Fibroblast of skin of abdomen (primary cell): ENCODE data around the gene CRACR2B.

ENCODE experiments used
- DNase-seq: peaks from one replicate; pipeline ENCODE4 v3.0.0-alpha.2; 2013

CRACR2B gene

DNA sequence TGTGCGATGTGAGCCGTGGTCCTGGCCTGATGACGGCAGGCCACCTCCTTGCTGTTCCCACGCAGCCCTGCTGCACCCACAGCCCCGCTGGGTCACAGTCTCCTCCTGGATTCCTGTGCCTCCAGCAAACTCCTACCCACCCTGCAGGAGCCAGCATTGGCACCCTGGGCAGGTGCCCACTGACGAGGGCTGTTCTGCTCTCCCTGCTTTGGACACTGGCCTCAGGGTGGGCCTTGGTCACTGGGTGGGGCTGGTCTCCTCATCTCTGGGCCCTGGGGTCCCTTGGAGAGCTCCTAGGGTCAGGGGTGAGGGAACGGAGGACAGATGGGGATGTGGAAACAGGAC is 27.6 kb downstream of the CRACR2B start:
- no peak for DNase-seq

DNA sequence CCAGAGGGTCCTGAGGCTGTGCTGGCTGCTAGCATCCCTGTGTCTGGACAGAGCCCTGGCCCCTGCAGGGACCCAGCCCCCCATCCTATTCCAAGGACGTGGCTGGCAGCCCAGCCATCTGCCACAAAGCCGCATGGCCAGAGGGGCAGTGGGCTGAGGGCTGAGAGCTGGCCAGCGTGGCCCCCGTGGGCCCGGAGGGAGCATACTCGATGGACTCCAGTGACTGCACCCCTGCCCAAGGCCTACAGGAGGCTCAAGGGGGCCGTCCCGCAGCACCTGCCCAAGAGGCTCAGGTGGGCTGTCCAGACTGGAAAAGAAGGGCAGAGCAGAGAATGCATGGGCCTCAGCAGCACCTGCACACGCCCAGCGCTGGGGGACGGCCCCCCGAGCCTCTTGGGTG is 28.1 kb downstream of the CRACR2B start:
- no peak for DNase-seq

DNA sequence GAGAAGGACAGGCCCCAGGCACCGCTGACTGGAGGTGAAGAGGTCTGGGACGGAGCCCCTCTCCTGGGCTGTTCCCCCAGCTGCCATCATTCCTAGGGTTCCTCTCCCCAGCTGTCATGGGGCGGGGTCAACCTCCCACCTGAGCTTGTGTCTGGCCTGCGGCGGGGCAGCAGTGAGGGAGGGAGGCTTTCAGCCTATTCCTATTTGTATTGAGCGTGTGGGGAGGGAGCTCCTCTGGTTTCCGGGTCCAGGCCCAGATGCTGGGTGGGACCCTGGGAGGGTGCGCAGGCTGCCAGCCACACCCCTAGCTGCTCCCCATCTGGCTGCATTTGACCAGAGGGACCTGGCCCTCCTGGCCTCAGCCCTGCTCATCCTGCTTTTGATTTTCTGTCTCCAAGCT is 28.7 kb downstream of the CRACR2B start:
- DNase-seq: no peak

DNA sequence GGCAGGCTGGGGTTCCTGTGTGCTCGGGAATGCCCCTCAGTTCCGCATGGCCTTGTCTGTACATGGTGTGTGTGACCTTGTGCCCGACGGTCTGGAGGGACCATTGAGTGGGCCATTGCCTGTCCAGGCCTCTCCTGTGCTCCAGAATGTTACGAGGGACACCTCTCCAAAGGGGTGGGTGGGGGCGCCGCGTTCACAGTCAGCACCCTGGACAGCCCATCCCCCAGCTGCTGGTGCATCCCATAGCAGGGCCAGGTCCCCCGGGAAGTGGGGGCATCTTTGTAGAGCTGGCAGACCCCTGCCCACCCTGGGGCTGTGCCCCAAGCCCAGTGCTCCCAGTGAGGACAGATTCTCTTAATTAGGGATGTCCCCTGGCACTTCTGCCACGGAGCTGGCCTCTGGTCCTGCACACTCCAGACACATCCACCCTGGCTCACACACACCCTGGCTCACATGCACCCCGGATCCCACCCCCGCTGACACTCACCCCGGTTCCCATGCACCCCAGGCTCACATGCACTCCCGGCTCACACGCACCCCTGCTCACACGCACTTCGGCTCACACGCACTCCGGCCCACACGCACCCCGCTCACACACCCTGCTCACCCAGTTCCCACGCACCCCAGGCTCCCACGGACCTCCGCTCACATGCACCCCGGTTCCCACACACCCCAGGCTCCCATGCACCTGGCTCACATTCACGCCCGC is 30.5 kb downstream of the CRACR2B start:
- no peak for DNase-seq

DNA sequence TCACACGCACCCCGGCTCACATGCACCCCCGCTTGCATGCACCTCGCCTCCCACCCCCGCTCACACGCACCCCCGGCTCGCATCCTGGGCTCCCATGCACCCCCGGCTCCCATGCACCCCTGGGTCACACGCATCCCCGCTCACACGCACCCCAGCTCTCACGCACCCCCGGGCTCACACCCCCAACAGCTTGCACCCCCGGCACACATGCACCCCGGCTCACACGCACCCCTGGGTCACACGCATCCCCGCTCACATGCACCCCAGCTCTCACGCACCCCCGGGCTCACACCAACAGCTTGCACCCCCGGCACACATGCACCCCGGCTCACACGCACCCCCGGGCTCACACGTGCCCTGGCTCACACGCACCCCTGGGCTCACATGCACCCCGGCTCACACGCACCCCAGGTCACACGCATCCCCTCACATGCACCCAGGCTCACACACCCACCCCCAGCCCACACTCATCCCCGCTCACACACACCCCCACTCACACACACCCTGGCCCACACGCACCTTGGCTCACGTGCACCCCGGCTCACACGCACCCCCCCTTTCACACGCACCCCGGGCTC is 31.1 kb downstream of the CRACR2B start:
- no peak for DNase-seq

DNA sequence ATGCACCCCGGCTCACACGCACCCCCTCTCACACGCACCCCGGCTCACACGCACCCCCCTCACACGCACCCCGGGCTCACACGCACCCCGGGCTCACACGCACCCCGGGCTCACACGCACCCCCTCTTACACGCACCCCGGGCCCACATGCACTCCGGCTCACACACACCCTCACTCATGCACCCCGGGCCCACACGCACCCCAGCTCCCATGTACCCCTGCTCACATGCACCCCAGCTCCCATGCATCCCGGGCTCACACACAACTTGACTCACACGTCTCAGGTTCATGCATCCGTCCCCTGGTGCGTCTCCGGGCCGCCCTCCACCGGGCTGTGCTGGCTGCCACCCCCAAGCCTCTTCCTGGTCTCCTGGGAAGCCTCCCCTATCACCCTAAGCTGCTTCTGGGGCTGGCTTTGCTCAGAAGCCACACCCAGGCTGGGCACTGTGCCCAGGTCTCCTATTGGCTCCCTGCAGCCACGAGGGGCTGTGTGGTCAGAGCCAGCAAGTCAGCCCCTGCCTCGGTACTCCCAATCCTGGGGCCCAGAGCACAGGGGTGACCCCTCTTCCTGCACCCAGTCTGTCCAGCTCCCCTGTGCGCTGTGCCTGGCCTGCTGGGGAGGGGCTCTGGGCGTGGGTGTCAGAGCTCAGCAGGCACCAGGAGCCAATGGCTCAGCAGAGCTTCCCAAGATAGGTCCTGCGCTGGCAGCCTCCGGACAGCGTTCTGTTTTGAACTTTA is 31.8 kb downstream of the CRACR2B start:
- peak; percentile 80 for DNase-seq

DNA sequence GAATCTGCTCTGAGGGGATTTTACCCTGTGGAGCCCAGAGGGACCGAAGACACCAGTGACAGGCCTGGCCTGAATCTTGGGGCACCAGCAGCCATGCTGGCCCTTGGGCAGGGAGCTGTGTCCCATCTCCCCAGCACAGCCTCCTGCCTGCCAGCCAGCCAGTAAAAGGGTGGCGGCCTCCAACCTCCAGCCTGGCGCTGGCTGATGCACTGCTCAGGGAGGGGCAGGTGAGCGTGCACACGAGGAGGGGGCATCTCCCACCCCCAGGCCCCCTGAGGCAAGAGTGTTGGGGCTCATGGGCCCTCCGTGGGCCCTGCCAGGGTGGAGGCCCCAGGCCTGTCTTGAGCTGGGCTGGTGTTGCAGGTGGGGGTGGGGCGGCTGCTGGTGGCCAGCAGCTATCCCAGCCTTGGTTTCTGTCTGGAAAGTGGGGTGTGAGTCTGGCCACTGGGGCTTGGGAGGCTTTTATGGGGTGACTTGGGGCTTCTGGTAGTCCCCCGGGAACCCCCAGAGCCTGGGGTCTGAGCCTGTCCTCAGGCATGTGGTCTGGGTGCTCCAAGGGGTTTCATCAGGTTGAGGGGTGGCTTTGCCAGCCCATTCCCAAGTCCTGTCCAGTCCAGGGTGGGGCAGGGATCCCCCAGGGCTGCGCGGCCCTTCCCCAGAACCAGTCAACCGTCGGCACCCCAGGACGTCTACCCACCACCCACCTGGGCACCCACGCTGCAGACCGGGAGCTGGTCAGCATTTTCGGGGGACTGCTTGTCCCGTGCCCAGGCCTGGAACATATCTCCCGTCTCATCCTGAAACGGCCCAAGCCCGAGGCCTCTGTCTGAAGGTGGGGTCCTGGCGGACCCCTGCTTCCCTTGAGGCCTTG is 32.8 kb downstream of the CRACR2B start:
- no peak for DNase-seq

DNA sequence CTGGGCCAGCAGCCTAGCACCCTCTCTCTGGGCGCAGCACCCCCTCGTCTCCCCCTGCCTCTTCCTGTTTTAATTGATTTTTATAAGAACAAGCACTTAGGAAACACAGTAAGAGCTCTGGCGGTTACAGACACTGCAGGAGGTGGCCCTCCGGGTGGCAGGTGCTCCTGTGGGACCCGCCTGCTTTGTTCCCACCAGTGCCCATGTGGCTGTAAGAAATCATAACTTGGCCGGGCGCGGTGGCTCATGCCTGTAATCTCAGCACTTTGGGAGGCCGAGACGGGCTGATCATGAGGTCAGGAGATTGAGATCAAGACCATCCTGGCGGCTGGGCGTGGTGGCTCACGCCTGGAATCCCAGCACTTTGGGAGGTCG is 33.4 kb downstream of the CRACR2B start:
- no peak for DNase-seq

DNA sequence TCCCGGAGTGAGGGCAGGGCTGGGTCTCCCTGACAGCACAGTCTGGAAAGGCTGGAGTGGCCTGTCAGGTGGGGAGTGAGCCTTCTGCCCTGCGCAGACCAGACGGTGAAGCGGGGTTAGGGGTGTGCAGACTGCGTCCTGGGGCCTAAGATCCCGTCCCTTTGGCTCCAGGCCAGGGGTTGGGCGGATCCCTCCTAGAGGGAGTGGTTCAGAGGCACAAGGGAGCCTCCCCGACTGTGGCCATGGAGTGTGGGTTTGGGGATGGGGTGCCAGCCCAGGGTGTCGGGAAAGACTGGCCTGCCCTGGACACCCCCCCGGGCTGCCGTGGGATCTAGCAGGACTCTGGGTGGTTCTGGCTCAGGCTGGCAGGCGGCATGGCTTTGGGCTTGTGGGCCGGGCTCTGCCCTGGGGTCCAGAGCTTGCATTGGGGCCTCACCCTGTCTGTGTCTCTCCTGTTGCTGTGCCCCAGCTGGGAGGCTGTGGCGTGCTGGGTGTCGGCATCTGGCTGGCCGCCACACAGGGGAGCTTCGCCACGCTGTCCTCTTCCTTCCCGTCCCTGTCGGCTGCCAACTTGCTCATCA is 34.5 kb downstream of the CRACR2B start:
- DNase-seq: no peak

DNA sequence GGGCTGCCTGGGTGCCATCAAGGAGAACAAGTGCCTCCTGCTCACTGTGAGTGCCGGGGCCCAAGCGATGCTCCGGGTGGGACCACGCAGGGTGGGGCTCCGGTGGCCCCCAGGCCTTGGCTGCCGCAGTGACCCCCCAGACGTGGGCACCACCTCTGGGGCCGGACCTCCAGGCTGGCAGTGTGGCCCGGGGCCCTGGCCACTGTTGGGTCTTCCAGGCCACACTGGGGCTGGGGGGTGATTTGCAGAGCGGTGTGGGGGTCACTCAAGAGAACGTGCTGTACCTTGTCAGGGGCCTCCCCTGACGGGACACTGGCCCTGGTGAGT is 34.9 kb downstream of the CRACR2B start:
- DNase-seq: no peak

DNA sequence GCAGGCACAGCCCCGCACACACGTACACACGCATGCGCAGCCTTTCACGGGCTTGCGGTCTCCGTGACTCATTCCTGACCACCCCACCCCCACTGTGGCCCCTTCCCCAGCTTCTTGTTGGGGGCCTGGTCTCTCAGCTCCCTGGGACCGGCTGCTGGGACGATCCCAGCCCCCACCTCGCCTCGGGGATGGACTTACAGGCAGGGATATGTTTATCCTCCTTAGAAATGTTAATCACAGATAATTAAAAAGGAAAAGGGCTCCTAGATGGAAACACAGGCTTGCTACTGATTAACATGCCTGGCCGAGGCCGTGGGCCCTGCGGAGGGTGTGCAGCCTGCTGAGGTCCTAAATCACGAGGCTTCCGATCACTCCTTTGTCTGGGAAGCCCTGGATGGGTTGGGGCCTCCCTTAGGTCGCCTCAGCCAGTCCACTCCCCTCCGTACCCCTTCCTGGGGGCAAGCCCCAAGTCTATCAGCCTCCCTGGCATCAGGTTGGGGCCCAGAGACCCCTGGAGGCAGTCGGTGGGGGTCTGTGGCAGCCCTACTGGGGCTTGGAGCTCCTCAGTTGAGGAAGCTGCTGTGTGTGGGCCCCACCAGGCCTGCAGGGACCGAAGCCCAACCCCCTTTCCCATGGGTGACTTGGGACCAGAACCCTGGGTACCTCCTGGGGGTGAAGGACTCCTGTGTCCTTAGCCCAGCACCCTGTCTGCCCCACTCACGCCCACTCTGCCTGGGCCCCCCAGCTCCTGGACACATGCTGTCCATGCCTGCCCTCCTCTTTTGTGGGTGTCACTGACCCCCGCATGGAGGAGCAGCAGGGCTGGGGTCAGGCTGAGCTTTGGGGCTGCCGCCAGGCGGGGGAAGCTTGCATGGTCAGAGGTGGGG is 35.5 kb downstream of the CRACR2B start:
- peak; percentile 51 for DNase-seq

DNA sequence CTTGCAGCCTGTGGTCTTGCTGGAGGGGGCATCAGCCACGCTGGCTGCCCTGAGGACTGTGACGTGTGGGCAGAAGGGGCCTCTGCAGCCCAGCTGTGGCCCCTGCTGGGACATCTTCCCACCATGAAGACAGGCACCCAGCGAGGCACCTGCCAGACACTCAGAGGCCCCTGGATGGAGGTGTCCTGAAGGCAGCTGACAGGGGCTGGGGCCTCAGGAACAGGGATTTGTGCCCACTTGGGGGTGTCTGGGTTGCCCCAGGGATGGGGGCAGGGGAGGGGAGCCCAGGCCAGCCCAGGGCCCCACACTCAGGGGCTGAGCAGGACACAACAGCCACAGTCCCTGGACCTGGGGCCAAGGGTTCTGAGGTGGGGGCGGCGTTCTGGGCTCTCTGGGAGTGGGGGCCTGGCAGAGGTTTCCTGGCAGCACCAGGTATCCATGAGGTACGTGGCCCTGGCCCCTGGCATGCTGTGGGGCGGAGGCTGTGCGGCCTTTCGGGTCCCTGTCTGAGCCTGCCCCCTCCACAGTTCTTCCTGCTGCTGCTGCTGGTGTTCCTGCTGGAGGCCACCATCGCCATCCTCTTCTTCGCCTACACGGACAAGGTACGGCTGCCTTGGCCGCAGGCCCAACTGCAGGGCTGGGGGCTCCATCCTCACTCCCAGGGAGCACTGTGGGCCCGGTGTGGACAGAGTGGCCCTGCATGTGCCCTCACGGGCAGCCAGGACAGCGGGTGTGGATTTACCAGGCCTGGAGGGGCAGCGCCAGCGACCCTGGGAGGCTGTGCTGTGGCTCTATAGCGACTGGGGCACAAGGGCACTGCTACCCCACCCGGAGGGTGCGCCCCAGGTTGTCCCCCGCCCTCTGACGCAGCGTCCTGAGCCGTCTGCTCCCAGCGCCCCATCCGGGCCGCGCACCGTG is 36.5 kb downstream of the CRACR2B start:
- no peak for DNase-seq

DNA sequence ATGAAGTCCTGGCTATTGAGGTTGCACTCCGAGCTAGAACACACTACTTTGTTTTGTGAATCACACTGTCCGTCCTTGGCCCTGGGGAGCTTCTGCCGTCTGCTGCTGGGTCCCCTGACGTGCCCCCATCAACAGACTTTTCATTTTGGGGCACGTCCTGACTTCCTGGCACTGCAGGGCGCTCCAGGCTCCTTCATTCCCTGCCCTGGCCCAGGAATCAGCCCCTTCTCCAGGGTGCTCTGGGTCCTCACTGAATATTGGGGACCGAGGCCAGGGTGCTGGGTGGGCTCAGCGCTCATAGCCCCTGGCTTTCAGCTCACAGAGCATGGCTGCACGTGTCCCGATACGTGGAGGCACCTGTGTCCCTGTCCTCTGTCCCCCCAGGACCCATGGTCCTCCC is 37.2 kb downstream of the CRACR2B start:
- DNase-seq: no peak

DNA sequence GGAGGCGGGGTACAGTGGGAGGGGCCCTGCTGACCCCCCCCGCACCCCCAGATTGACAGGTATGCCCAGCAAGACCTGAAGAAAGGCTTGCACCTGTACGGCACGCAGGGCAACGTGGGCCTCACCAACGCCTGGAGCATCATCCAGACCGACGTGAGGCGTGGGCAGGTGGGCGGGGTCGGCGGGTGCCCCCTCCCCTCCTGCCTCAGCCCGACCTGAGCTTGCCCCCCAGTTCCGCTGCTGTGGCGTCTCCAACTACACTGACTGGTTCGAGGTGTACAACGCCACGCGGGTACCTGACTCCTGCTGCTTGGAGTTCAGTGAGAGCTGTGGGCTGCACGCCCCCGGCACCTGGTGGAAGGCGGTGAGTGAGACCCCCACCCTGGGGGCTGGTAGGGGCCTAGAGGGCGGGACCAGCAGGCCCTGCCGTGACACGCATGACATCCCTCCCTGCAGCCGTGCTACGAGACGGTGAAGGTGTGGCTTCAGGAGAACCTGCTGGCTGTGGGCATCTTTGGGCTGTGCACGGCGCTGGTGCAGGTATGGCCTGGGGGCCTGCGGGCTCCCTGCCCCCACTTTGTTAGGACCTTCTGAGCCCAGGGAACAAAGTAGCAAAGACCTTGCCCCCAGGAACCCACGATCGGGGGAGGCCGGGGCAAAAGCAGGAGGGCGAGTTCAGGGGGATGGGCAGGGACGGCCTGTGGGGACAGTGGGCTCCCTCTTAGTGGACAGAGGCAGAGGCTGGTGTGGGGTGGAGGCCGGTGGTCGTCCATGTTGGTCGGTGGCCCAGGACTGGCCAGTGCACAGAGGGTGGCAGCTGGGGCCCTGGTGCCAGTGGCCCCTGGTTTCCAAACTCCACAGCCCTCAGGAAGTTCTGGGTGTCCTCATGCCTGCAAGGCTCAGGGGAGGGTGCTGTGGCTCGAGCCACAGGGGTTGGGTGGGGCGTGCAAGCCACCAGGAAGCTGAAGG is 38.0 kb downstream of the CRACR2B start:
- no peak for DNase-seq

DNA sequence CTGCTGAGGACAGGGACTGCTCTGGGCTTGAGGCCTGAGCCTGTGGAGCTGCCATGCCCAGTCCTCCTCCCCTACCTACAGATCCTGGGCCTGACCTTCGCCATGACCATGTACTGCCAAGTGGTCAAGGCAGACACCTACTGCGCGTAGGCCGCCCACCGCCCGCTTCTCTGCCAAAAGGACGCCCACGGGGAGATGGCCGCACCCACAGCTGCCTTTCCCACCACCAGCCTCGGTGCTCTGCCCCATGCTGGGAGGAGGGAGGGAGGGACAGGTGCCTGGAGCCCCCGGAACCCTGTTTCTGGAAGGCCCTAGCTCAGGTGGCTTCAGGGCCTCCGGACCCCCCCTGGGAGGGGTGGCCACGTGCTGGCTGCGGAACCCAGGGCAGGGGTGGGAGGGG is 38.8 kb downstream of the CRACR2B start:
- no peak for DNase-seq

DNA sequence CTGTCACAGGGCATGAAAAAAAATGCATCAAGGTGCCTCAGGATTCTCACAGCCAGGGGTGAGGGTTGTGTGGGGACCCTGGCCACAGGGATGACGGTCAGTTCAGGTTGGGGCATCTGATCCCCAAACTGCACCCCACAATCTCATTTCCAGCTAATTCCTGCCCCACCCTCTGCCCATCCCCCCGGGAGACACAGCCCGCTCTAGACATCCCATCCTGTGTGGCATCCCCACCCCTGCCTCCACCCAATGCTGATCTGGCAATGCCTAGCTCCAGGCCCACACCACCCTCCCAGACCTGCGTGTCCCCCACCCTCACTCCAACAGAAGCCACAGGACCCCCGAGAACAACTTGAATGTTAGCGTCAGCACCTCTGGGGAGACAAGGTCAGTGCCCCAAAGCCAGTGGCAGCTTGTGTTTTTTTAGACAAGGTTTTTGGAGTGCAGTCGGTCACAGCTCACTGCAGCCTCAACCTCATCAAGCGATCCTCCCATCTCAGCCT is 40.2 kb downstream of the CRACR2B start:
- DNase-seq: no peak

DNA sequence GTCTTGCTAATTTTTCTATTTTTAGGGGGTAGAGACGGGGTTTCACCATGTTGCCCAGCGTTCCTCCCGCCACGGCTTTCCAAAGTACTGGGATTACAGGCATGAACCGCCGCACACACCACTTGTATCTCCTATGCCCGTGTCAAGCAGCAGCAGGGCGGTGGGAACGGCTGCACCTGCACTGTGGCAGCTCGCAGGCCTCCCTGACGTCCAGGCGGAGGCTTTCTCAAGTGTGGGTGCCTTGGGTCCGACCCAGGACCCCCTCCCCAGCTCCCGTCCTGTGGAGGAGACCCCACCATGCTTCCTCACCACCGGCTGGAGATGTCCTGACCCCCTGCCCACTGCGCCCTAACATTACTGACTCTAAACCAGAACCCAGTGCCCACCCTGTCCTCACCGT is 40.7 kb downstream of the CRACR2B start:
- DNase-seq: no peak

DNA sequence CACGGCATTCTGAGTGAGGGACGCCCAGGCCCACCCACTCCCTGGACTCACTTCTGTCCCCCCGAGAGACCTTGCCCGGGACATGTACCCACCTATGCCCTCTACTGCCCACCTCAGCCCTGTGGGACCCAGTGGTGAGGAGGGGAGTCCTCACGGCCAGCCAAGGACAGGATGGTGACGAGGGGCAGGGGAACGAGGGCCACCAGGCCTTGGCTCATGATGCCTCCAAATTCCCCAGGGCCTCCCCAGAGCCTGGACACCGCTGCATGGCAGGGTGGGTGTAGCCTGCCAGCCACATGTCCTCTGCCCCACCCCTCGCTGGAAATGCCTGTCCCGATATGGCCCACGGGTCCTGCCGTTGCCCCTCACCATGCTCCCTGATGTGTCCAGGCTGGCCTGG is 41.1 kb downstream of the CRACR2B start:
- DNase-seq: no peak

DNA sequence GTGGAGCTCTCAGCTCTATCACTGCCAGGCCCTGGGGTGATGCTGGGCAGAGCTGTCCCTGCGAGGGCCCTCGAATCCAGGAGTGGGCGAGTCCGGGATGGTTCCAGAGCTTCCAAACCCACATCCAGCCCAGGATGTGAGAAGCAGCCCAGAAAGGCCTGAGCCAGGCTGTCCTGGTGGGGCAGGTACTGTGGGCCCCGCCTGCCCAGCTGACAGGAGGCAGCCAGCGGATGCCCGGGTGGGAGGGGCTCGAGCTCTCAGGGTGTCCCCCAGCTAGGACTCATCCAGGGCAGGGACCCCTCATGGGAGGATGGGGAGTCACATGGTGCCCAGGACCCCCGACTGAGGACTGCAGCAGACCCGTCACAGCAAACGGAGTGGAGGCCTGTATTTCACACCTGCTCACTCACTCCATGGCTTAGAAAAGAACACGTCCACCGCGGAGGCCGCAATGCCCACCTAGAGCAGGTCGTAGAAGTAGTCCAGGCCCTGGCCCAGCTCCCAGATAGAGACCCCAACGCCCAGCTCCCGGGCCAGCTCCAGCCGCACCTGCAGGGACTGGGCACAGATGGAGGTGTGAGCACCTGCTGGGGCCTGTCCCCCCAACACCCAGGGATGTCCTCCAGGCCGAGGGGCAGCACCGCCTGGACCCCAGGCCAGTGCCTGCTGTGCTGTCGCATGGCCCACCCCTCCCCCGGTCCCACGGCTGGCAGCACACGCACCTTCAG is 41.8 kb downstream of the CRACR2B start:
- no peak for DNase-seq
